Retinal pigment epithelial cell (primary cell): Measurements from ENCODE around the gene CORT.

Source experiments
- DNase-seq: peaks from one replicate; pipeline ENCODE4 v3.0.0-alpha.2; 2010; ENCODE audit warnings: low read depth
- H3K4me3 ChIP-seq: 2 replicates; pipeline ENCODE4 v1.5.1; 2011; ENCODE audit warnings: mild to moderate bottlenecking, low read length, control low read depth, moderate library complexity
- CTCF ChIP-seq: conservative IDR thresholded peaks from 2 replicates; pipeline ENCODE4 v1.5.1; 2011; ENCODE audit warnings: low read depth, low read length, control low read depth, inconsistent platforms

The CORT gene

GRCh38 chr1:10479296-10479695 is 29.5 kb downstream of the CORT start:
- DNase-seq: no peak
- TF ChIP-seq CTCF: no peak
- H3K4me3 ChIP-seq: no peak overlapping the region

- TF ChIP-seq CTCF: no peak
- DNase-seq: no peak
These were observed 30.8 kb downstream of the CORT start for GRCh38 chr1:10480614-10481013.

GRCh38 chr1:10484521-10484920 is 34.7 kb downstream of the CORT start:
- no peak for DNase-seq
- no peak overlapping the region for H3K4me3 ChIP-seq
- no peak for TF ChIP-seq CTCF

More at GRCh38 chr1:10480614-10481013, 30.8 kb downstream of the CORT start:
- no peak overlapping the region for H3K4me3 ChIP-seq

- H3K4me3 ChIP-seq: no peak overlapping the region
- TF ChIP-seq CTCF: no peak
- no peak for DNase-seq
These were observed 39.6 kb downstream of the CORT start for GRCh38 chr1:10489291-10490055.

- DNase-seq: no peak
- TF ChIP-seq CTCF: no peak
- H3K4me3 ChIP-seq: no peak overlapping the region
These were observed 40.6 kb downstream of the CORT start for GRCh38 chr1:10490286-10490970.

GRCh38 chr1:10494418-10494753 is 44.6 kb downstream of the CORT start:
- DNase-seq: no peak
- no peak for TF ChIP-seq CTCF
- no peak overlapping the region for H3K4me3 ChIP-seq
